COLO829 (cell line): Measurements from ENCODE around the gene S100PBP.

Source experiments
- DNase-seq: peaks from one replicate; pipeline ENCODE4 v3.0.0; 2012; ENCODE audit warnings: low spot score

The S100PBP gene

GRCh38 chr1:32828341-32828740, 10.9 kb downstream of the S100PBP start:
- no peak for DNase-seq

GRCh38 chr1:32830092-32830852, 12.8 kb downstream of the S100PBP start:
- DNase-seq: no peak

DNA sequence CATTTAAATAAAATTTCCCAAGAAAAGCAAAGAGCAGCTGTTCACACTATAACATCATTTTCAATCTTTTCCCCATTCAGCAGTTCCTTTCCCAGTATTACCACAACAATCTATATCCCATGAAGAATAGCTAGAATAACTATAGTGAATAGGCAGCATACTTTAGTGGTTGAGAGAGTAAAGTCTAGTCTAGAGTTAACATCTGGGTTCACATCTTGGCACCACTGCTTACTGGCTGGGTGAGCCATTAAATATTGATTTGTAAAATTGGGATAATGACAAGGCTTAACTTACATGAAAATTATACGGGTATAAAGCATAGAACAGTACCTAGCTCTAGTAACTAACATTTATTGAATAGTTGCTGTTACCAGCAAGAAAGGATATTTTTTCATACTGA, 14.4 kb downstream of the S100PBP start:
- DNase-seq: no peak

GRCh38 chr1:32848354-32849063, 31.1 kb downstream of the S100PBP start:
- no peak for DNase-seq

- no peak for DNase-seq
Measured at GRCh38 chr1:32855861-32856617, 38.6 kb downstream of the S100PBP start.

- DNase-seq: no peak
Measured at GRCh38 chr1:32858136-32858535, 40.7 kb downstream of the S100PBP start.

DNA sequence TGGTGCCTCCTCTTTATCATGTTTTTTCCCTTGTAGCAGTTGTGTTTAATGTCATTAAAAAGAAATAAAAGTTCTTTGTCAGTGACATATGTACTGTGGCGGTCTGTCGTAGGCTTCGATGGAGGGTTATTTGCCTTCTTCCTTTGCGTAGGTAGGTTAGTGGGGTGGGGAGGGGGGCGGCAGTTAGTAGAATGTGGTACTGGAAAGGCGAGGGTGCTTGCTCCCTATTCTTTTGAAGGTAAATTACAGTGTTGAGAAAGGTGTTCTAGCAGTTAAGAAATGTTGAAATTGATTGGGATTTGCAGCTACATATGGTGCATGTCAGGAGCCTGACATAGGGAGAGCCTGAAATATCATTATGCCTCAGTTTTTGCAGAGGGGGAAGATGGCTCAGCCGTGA, 41.3 kb downstream of the S100PBP start:
- DNase-seq: no peak

GRCh38 chr1:32859915-32860314, 42.5 kb downstream of the S100PBP start:
- no peak for DNase-seq

GRCh38 chr1:32860566-32860965, 43.1 kb downstream of the S100PBP start:
- no peak for DNase-seq

- no peak for DNase-seq
Measured at GRCh38 chr1:32861904-32862695, 44.6 kb downstream of the S100PBP start.

DNA sequence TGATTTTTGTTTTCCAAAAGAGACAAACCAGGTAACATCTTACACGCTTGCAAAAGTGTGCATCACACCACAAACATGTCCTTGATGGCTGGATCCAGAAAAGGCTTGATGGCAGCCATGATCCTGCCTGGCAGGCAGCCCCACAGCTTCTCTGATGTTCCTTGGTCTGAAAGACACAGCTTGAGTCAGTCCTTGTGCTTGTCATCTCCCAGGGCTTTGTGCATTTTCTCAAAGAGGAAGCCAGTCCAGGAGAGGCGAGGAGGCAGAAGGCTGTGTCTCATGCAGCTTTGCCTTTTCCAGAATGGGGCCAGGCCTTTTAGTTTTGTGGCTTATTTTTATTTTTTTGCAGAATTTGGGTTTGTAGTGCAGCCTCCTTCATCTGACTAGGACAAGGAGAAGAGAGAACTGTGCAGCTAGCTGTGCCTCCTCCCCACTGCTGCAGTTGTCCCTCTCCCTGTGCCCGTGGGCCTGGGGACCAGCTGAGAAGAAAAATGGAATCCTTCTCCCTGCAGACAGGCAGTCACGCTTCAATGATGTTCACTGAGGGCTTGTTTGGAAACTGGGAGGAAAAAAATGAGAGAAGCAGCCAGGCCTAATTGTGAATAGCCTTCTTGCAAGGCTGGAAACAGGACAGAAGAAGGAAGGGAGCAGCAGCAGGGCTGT, 45.9 kb downstream of the S100PBP start:
- DNase-seq: no peak

GRCh38 chr1:32863881-32864245, 46.4 kb downstream of the S100PBP start:
- no peak for DNase-seq

GRCh38 chr1:32864375-32865019, 47.0 kb downstream of the S100PBP start:
- no peak for DNase-seq

- DNase-seq: no peak
Measured at GRCh38 chr1:32865639-32866405, 48.4 kb downstream of the S100PBP start.

DNA sequence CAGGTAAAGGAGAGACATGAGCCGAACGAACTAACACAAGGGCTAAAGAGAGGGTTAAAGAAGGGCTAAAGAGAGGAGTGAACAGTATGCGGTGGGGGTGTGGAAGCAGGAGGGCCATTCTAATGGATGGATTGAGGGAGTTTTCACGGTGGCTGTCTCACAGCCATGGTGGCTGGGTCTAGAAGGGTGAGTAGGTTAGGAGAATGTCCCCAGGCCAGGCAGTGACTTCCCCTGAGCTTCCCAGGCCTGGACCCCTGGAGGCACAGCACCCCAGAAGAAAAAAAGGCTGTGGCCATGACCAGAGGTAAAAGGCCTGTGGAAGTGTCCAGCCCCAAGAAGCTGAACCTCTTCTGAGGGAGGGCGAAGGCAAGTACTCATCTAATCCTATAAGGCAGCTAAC, 49.7 kb downstream of the S100PBP start:
- no peak for DNase-seq

DNA sequence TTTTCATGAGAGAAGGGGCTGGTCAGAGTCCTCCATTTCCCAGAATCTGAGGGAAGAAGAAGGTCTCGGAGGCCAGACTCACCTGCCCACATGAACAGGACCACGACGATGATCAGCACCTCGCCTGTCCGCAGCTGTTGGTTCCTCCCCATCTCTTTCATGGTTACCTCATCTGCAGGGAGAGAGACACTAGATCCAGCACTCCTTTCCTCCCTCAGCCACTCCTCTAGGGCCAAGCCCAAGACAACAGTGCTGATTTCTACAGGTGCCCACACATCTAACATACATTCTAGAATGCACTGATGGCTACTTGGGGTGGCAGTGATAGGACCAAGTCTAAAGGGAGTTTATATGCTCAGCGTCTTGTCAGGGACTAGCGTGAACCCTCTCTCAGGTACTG, 50.2 kb downstream of the S100PBP start:
- DNase-seq: no peak

DNA sequence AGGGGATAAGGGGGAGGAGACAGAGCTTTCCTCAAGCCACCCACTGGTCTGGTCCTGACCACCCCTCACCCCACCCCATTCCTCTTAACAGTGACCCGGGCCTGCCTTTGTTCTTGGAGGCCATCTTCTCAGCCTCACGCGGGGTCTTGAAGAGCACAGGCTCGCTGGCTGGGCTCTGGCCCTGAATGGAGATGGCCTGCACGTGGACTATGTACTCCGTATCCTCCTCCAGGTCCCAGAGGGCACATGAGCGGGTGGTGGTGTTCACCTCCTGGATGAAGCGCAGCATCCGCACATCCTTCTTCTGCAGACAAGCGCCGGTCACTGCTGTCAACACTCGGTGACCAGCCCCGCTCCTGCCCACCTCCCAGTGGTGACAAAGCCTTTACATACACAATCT, 50.6 kb downstream of the S100PBP start:
- no peak for DNase-seq

DNA sequence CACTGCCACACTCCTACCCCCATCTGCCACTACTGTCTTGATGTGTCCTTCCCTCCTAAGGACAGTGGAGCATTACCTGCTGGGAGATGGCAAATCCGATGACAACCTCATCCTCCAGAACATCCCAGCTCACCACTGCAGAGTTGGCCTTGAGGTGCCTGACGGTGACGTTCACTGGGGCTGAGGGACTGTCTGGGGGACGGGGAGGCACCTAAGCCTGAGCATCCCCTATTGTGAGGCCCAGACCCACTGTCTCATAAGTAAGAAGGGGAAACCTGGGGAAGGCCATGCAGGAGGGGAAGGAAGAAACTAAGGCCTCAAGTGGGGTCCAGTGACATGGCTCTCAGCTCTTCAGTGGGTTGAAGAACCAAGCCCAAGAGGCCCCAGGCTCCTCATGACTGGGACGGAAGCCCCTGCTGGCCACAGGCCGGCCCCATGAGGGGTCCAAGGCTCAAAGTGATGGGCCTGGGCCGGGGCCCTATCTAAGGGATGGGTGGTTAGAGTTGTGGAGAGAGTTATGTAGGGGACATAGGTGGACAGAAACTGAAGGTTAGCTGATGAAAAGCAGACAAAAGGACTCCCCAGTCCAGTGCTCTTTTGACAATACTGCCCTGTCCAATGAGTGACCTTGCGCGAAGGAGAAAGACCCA, 51.5 kb downstream of the S100PBP start:
- no peak for DNase-seq

- no peak for DNase-seq
Measured at GRCh38 chr1:32869923-32870614, 52.6 kb downstream of the S100PBP start.
